SK-N-SH treated with all-trans-retinoic acid at 6 μM for 48 hours (cell line): ENCODE data around the gene FLVCR1.

Experiments used
- ATAC-seq: fragments of 200-7000 bp; cut with Tn5 transposase; 3 replicates; pipeline ENCODE4 v1.9.1; 2020; ENCODE audit warnings: mild to moderate bottlenecking, moderate library complexity
- ARNTL ChIP-seq: fragments of 450-650 bp; formaldehyde crosslinking; IDR thresholded peaks from 2 replicates; pipeline ENCODE4 v1.5.0; 2020; ENCODE audit warnings: low read depth, mild to moderate bottlenecking, moderate library complexity, borderline replicate concordance
- BACH2 ChIP-seq: fragments of 250-450 bp; sonication (Bioruptor Pico); IDR thresholded peaks from 2 replicates; pipeline ENCODE4 v1.9.0; 2021; ENCODE audit warnings: mild to moderate bottlenecking, borderline replicate concordance
- CSDC2 ChIP-seq: fragments of 250-450 bp; sonication (Bioruptor Pico); IDR thresholded peaks from 2 replicates; pipeline ENCODE4 v1.5.0; 2020; ENCODE audit warnings: mild to moderate bottlenecking, moderate library complexity
- CSRNP3 ChIP-seq: fragments of 250-450 bp; sonication (Bioruptor Pico); IDR thresholded peaks from 2 replicates; pipeline ENCODE4 v1.5.1; 2021; ENCODE audit warnings: mild to moderate bottlenecking, moderate library complexity
- ESRRG ChIP-seq: fragments of 250-450 bp; sonication (Bioruptor Pico); IDR thresholded peaks from 2 replicates; pipeline ENCODE4 v1.6.1; 2021; ENCODE audit warnings: mild to moderate bottlenecking
- GLIS3 ChIP-seq: fragments of 250-450 bp; sonication (Bioruptor Pico); IDR thresholded peaks from 2 replicates; pipeline ENCODE4 v1.5.0; 2020; ENCODE audit warnings: mild to moderate bottlenecking, moderate library complexity
- PATZ1 ChIP-seq: fragments of 250-450 bp; sonication (Bioruptor Pico); IDR thresholded peaks from 2 replicates; pipeline ENCODE4 v1.8.0; 2020; ENCODE audit warnings: mild to moderate bottlenecking, moderate library complexity, borderline replicate concordance
- POU6F1 ChIP-seq: fragments of 250-450 bp; sonication (Bioruptor Pico); IDR thresholded peaks from 2 replicates; pipeline ENCODE4 v1.8.0; 2021; ENCODE audit warnings: low read depth, mild to moderate bottlenecking, moderate library complexity, borderline replicate concordance
- PPARA ChIP-seq: fragments of 250-450 bp; sonication (Bioruptor Pico); IDR thresholded peaks from 2 replicates; pipeline ENCODE4 v1.5.0; 2020; ENCODE audit warnings: mild to moderate bottlenecking, borderline replicate concordance
- RARB ChIP-seq: fragments of 250-450 bp; sonication (Bioruptor Pico); IDR thresholded peaks from 2 replicates; pipeline ENCODE4 v1.8.0; 2021; ENCODE audit warnings: mild to moderate bottlenecking, moderate library complexity
- SNAI2 ChIP-seq: fragments of 250-450 bp; sonication (Bioruptor Pico); IDR thresholded peaks from 2 replicates; pipeline ENCODE4 v1.5.0; 2020; ENCODE audit warnings: mild to moderate bottlenecking, moderate library complexity
- TCF4 ChIP-seq: fragments of 250-450 bp; sonication (Bioruptor Pico); IDR thresholded peaks from 2 replicates; pipeline ENCODE4 v1.8.0; 2021; ENCODE audit warnings: mild to moderate bottlenecking, moderate library complexity, borderline replicate concordance
- TOX ChIP-seq: fragments of 250-450 bp; sonication (Bioruptor Pico); IDR thresholded peaks from 2 replicates; pipeline ENCODE4 v1.8.0; 2021; ENCODE audit warnings: mild to moderate bottlenecking, moderate library complexity, borderline replicate concordance
- ZC3H10 ChIP-seq: fragments of 250-450 bp; sonication (Bioruptor Pico); IDR thresholded peaks from 2 replicates; pipeline ENCODE4 v1.5.1; 2021; ENCODE audit warnings: mild to moderate bottlenecking, moderate library complexity
- ZFP3 ChIP-seq: fragments of 250-450 bp; sonication (Bioruptor Pico); IDR thresholded peaks from 2 replicates; pipeline ENCODE4 v1.5.0; 2020; ENCODE audit warnings: mild to moderate bottlenecking, moderate library complexity
- ZNF565 ChIP-seq: fragments of 450-650 bp; formaldehyde crosslinking; conservative IDR thresholded peaks from 2 replicates; pipeline ENCODE4 v1.5.0; 2020; ENCODE audit warnings: low read depth, mild to moderate bottlenecking, moderate library complexity
- ZNF70 ChIP-seq: fragments of 450-650 bp; formaldehyde crosslinking; IDR thresholded peaks from 2 replicates; pipeline ENCODE4 v1.5.0; 2020; ENCODE audit warnings: mild to moderate bottlenecking, moderate library complexity
- TF ChIP-seq, protein P1 (sequence below): fragments of 250-450 bp; sonication (Bioruptor Pico); IDR thresholded peaks from 2 replicates; pipeline ENCODE4 v1.5.1; 2020; ENCODE audit warnings: low read depth, mild to moderate bottlenecking, moderate library complexity

Gene FLVCR1

DNA sequence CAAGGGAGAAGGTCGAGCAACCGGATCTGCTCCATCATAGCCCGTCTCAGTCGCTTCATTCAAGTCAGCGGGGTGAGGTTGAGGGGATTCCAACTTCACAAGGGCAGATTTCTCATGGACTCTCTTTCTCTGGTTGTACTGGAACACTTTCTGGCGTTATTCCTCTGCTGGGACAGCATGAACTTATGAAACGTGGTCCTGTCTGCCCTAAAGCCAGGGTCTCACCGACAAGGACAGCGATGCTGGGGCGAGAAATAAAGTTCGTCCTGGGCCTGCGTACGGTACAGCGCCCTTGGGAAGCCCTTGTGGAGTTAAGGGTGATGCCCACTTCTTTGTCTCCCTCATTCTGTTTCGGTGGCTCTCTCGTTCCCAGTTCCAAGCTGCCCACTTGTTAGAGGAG, 1.3 kb upstream of the FLVCR1 start:
- TF ChIP-seq PPARA (CRISPR knock-in tag) (no peak), PATZ1 (CRISPR knock-in tag) (no peak), CSDC2 (CRISPR knock-in tag) (no peak), GLIS3 (CRISPR knock-in tag) (no peak), ZFP3 (CRISPR knock-in tag) (no peak), SNAI2 (no peak), ZNF70 (CRISPR knock-in tag) (no peak)

GRCh38 chr1:212858461-212859265, 588 bp downstream of the FLVCR1 start:
- peak; percentile 67 for ATAC-seq
- TF ChIP-seq ARNTL (CRISPR knock-in tag) (no peak), TCF4 (CRISPR knock-in tag) (no peak), CSRNP3 (CRISPR knock-in tag) (no peak), TOX (CRISPR knock-in tag) (no peak), CSDC2 (CRISPR knock-in tag) (no peak), RARB (CRISPR knock-in tag) (no peak), ZNF565 (CRISPR knock-in tag) (no peak), ESRRG (CRISPR knock-in tag) (no peak), POU6F1 (CRISPR knock-in tag) (no peak; the same call in 1 of the 2 replicates), PATZ1 (CRISPR knock-in tag) (no peak)
- TF ChIP-seq, protein P1, sequence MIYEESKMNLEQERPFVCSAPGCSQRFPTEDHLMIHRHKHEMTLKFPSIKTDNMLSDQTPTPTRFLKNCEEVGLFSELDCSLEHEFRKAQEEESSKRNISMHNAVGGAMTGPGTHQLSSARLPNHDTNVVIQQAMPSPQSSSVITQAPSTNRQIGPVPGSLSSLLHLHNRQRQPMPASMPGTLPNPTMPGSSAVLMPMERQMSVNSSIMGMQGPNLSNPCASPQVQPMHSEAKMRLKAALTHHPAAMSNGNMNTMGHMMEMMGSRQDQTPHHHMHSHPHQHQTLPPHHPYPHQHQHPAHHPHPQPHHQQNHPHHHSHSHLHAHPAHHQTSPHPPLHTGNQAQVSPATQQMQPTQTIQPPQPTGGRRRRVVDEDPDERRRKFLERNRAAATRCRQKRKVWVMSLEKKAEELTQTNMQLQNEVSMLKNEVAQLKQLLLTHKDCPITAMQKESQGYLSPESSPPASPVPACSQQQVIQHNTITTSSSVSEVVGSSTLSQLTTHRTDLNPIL (CRISPR knock-in tag), result no peak

More for the DNA sequence above, 1.3 kb upstream of the FLVCR1 start:
- ATAC-seq, result no peak

DNA sequence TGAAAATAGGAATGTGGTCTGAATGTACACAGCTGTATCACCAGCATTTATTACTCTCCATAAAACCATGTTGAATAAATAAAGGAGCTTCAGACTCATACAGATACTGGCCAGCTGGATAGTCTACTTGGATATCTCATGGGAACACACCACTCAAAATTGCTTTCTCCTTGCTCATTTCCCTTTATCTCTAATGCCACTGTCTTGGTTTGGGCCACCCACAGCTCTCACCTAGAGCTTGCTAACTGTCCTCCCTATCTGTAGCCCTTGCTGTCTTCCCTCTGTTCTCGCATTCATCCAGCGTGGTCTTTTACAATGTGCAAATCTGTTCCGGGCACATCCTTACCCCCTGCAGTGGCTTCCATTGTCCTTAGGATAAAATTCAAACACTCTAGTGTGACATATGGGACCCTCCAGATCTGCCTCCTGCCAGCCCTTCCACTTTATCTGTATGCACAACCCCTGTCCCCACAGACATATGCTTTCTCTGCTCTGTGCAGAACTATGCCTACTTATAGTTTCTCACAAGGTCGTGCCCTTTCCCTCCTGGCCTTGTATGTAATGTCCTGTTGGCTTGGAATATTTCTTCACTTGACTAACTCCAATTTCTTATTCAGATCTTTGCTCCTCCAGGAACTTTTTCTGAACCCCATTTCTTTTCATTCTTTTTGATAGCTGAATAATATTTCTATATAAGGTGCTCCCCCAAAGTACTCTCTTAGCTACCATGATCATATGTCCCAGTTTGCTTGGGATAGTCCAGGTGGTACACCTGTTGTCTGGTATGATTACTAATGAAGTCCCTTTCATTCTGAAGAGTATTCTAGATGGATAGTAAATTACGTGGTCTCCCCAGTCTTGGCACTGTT, 2.9 kb downstream of the FLVCR1 start:
- no peak for ATAC-seq
- TF ChIP-seq ZFP3 (CRISPR knock-in tag) (no peak), BACH2 (CRISPR knock-in tag) (no peak), ZNF70 (CRISPR knock-in tag) (no peak), ZC3H10 (no peak), ZNF565 (CRISPR knock-in tag) (no peak), SNAI2 (no peak), POU6F1 (CRISPR knock-in tag) (no peak), GLIS3 (CRISPR knock-in tag) (no peak), CSDC2 (CRISPR knock-in tag) (no peak), PATZ1 (CRISPR knock-in tag) (no peak)
- TF ChIP-seq, protein P1 (CRISPR knock-in tag), result no peak
